Panc1 (cell line): Measurements from ENCODE around the gene GPR65. TPM values are rescaled to one million over a fixed set of nuclear protein-coding genes. Genes with fewer than 3 reads are reported as not detected.

Experiments
- ATAC-seq: fragments of 200-7000 bp; cut with Tn5 transposase; 2 replicates; pipeline ENCODE4 v1.9.1; 2020; ENCODE audit warnings: mild to moderate bottlenecking, moderate library complexity
- BruUV-seq: library from RNA; stranded (reverse); fragments of 400-500 nt; replicated peaks from 2 replicates; lab custom pipeline; 2021; lab: Mats Ljungman, UMichigan
- CTCF ChIA-PET: fragments of 300-600 bp; sonication (Branson Sonifier 250); formaldehyde crosslinking; loops from one replicate; lab custom pipeline; 2022; ENCODE audit warnings: antibody characterized with exemption; lab: Charles Lee
- POLR2A ChIA-PET: fragments of 300-600 bp; sonication (Branson Sonifier 250); formaldehyde crosslinking; loops from one replicate; lab custom pipeline; 2022; ENCODE audit warnings: antibody characterized with exemption; lab: Charles Lee
- DNase-seq: peaks from one replicate; pipeline ENCODE4 v3.0.0-alpha.2; 2010; ENCODE audit warnings: low read depth, low spot score
- H3K27ac ChIP-seq: 2 replicates; pipeline ENCODE4 v1.5.1; 2011; ENCODE audit warnings: mild to moderate bottlenecking, low read length, inconsistent platforms
- H3K27me3 ChIP-seq: fragments of 200-500 bp; sonication (Bioruptor generic); 2 replicates; pipeline ENCODE4 v1.6.0; 2014; ENCODE audit warnings: low read length, inconsistent platforms; ENCODE audit not compliant: control insufficient read depth, insufficient read depth
- H3K36me3 ChIP-seq: fragments of 200-500 bp; sonication (Bioruptor generic); 2 replicates; pipeline ENCODE4 v1.5.1; 2014; ENCODE audit warnings: inconsistent platforms, mild to moderate bottlenecking, low read length, moderate library complexity; ENCODE audit not compliant: control insufficient read depth, insufficient read depth
- H3K4me1 ChIP-seq: 2 replicates; pipeline ENCODE4 v1.5.1; 2011; ENCODE audit warnings: inconsistent platforms, mild to moderate bottlenecking, low read length, moderate library complexity; ENCODE audit not compliant: control insufficient read depth, insufficient read depth
- H3K4me3 ChIP-seq, 2 experiments: 2 replicates each; pipeline ENCODE4 v1.5.1; 2011 to 2012; ENCODE audit warnings: low read depth in 2 of 2, low read length in 2 of 2, mild to moderate bottlenecking in 2 of 2, inconsistent platforms in 1 of 2, moderate library complexity in 1 of 2
- H3K9me3 ChIP-seq: fragments of 200-500 bp; sonication (Bioruptor generic); 2 replicates; pipeline ENCODE4 v1.5.1; 2014; ENCODE audit warnings: low read depth, mild to moderate bottlenecking, inconsistent platforms, low read length, moderate library complexity; ENCODE audit not compliant: control insufficient read depth, insufficient read depth
- CTCF ChIP-seq: fragments of 450-650 bp; IDR thresholded peaks from 2 replicates; pipeline ENCODE4 v1.5.1; 2017; ENCODE audit warnings: mild to moderate bottlenecking
- POLR2AphosphoS5 ChIP-seq: IDR thresholded peaks from 2 replicates; pipeline ENCODE4 v1.6.1; 2012; ENCODE audit warnings: mild to moderate bottlenecking, low read depth, low read length, moderate library complexity
- REST ChIP-seq, 2 experiments: IDR thresholded peaks; 2 replicates each; pipeline ENCODE4 v1.6.1; 2011 to 2012; ENCODE audit warnings: low read depth in 2 of 2, control low read depth in 1 of 2, low read length in 1 of 2, mild to moderate bottlenecking in 1 of 2, moderate library complexity in 1 of 2; ENCODE audit not compliant: insufficient read depth in 1 of 2
- TCF7L2 ChIP-seq: IDR thresholded peaks from 2 replicates; pipeline ENCODE4 v1.6.1; 2011; ENCODE audit warnings: mild to moderate bottlenecking, low read depth, low read length, inconsistent platforms
- in situ Hi-C: cut with HindIII; loops from 2 replicates; pipeline ENCODE4 v1.10.0; 2016; ENCODE audit warnings: low sequenced_read_pairs, low pct_unique_long_range_greater_than_20kb
- intact Hi-C: fragments of 100-400 bp; cut with micrococcal nuclease; formaldehyde crosslinking; loops from one replicate; pipeline ENCODE4 v1.10.0; 2022; ENCODE audit not compliant: unreplicated experiment
- total RNA-seq: library from RNA; stranded (reverse); gene quantifications from one replicate; pipeline ENCODE4 v1.2.1, GENCODE V29; 2021; ENCODE audit not compliant: unreplicated experiment

The GPR65 gene
- total RNA-seq, 1 experiment from 2014 or later, result not detected

GRCh38 chr14:88048351-88048750 lies 43.4 kb downstream of the GPR65 start:
- BruUV-seq, result no TSS peak
- Histone ChIP-seq H3K27ac (no peak overlapping the region), H3K4me3 (no peak overlapping the region), H3K27me3 (no peaks in the 10 kb centered on the region), H3K36me3 (no peaks in the 10 kb centered on the region), H3K4me1 (no peaks in the 10 kb centered on the region), H3K9me3 (no peaks in the 10 kb centered on the region)
- intact Hi-C loops, result no loop called here
- ChIA-PET CTCF (no interaction called here), POLR2A (no interaction called here)
- in situ Hi-C loops, result no loop called here
- ATAC-seq (no peak), DNase-seq (no peak)
- no peak for TF ChIP-seq REST (IDR thresholded peaks at IDR 0.05; ENCODE audit: insufficient read depth in 1 of 2, low read depth in 2 of 2, low read length in 1 of 2)

- ChIA-PET CTCF (no interaction called here), POLR2A (no interaction called here)
- TF ChIP-seq REST (IDR thresholded peaks at IDR 0.05; ENCODE audit: insufficient read depth in 1 of 2, low read depth in 2 of 2, low read length in 1 of 2), result no peak
- TF ChIP-seq TCF7L2, result no peak
- no peak for TF ChIP-seq CTCF
- no peak for TF ChIP-seq POLR2AphosphoS5
- no peaks in the 10 kb centered on the region for H3K27me3 ChIP-seq
- no peaks in the 10 kb centered on the region for H3K9me3 ChIP-seq
- DNase-seq (no peak), ATAC-seq (no peak)
- intact Hi-C loops (no loop called here), in situ Hi-C loops (no loop called here)
- no peaks in the 10 kb centered on the region for H3K36me3 ChIP-seq
- no peak overlapping the region for H3K4me3 ChIP-seq
- no peaks in the 10 kb centered on the region for H3K4me1 ChIP-seq
- BruUV-seq, result no TSS peak
- H3K27ac ChIP-seq, result no peak overlapping the region
Observed at GRCh38 chr14:88049266-88049665, 44.3 kb downstream of the GPR65 start.
